CD4-positive, alpha-beta T cell treated with Interleukin-1 beta for 1 hour (primary cell): Measurements from ENCODE around the gene PHLPP1.
"Not testable (repeated sequence)": the region's sequence is repeated elsewhere in the genome, so short reads cannot be mapped to it uniquely, and the experiment has no call there.

ENCODE experiments used
- DNase-seq, 2 donors: peaks; one replicate each; pipeline ENCODE4 v3.0.0-alpha.2; 2020 to 2022

The PHLPP1 gene

GRCh38 chr18:62900132-62900883, 185.0 kb downstream of the PHLPP1 start:
- no peak for DNase-seq

- no peak for DNase-seq
Observed at GRCh38 chr18:62902776-62903175, 187.4 kb downstream of the PHLPP1 start.

- no peak for DNase-seq
Observed at GRCh38 chr18:62904396-62905285, 189.3 kb downstream of the PHLPP1 start.

DNA sequence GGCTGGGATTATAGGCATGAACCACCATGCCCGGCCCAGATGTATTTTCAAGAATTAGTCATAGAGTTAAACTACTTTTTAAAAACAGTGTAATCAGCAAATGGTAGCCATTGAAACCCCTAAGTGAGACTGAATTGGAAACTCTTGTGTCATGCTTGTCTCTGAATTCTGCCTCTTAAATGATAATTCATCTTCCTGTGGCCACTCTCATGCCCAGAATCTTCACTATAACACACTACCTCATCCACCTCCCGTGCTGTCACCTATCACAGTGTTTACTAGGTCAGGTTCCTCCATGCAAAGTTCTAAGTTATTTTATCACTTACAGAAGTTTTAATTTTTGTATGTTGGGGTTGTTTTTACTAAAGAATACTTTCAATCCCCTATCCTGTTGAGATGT, 197.5 kb downstream of the PHLPP1 start:
- no peak for DNase-seq

DNA sequence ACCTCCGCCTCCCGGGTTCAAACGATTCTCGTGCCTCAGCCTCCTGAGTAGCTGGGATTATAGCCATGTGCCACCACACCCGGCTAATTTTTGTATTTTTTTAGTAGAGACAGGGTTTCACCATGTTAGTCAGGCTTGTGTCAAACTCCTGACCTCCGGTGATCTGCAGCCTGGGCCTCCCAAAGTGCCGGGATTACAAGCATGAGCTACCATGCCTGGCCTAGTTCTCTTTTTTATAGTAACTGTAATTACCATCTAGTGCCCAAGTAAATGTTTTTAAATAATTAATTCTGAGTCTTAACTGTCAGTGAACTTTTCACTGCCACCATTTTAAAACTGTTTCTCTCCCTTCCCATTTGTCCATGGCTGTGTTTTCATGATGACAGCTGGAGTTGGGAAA, 198.5 kb downstream of the PHLPP1 start:
- DNase-seq: not testable (repeated sequence)

- no peak for DNase-seq
Observed at GRCh38 chr18:62914871-62915392, 199.6 kb downstream of the PHLPP1 start.

- no peak for DNase-seq
Observed at GRCh38 chr18:62918361-62918760, 203.0 kb downstream of the PHLPP1 start.

- DNase-seq: no peak
Observed at GRCh38 chr18:62919109-62919838, 203.9 kb downstream of the PHLPP1 start.

- DNase-seq: no peak
Observed at GRCh38 chr18:62925031-62925688, 209.8 kb downstream of the PHLPP1 start.

DNA sequence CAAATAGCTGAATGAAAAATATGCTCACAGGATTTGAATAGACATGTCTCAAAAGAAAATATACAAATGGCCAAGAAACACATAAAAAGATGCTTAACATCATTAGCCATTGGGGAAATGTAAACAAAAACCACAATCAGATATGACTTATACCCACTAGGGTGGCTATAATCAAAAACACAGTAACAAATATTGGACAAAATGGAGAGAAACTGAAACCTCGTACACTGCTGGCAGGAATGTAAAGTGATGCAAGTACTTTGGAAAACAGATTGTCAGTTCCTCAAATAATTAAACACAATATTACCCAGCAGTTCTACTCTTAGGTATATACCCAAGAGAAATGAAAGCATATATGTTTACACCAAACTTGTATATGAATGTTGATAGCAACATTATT, 213.0 kb downstream of the PHLPP1 start:
- no peak for DNase-seq

DNA sequence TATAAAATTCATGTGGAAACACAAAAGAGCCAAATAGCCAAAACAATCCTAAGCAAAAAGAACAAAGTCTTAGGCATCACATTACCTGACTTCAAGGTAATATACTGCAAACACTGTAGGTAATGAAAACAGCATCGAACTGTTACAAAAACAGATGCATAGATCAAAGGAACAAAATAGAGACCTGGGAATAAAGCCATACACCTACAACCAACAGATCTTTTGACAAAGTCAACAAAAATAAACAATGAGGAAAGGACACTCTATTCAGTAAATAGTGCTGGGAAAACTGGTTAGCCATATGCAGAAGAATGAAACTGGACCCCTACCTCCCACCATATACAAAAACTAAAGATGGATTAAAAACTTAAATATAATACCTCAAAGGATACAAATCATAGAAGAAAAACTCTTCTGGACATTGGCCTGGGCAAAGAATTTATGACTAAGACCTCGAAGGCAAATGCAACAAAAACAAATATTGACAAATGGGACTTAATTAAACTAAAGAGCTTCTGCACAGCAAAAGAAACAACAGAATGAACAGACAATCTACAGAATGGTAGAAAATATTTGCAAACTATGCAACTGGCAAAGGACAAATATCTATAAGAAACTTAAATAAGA, 218.0 kb downstream of the PHLPP1 start:
- DNase-seq: no peak

DNA sequence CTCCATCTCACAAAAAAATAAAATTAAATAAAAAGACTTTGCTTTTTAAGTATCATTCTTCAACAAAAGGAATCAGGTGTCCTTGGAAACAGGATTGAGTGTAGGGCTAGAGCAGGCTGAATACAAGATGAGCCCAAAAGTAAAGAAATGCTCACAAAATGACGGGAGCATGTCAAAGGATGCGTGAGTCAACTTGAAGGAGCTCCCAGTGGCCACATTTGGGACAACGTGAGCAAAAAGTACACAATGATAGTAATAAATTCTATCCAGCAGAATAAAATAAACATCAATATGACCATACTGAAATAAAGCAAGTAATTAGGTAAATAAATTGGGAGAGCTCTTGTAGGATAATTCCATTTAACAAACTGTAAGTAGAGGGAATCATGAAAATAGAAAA, 220.7 kb downstream of the PHLPP1 start:
- no peak for DNase-seq

GRCh38 chr18:62937065-62937464, 221.7 kb downstream of the PHLPP1 start:
- no peak for DNase-seq

DNA sequence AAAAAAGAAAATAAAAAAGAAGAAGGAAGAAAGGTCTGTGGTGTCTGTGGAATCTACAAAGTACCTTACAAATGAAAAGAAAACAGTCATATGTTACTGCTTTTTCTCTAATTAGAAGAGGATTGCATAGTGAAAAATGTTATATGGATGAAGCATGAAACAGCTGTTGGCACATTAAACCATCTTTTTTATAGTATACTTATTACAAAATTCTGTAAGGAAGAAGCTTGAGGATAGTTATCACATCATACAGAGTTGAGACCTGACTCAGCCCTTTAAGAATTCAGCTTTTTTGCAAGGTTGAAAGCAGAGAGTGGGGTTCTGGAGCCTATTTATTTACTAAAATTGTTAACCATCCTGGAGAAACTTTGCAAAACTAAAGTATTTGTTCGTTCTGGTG, 222.7 kb downstream of the PHLPP1 start:
- DNase-seq: no peak

GRCh38 chr18:62938487-62938886, 223.1 kb downstream of the PHLPP1 start:
- no peak for DNase-seq

DNA sequence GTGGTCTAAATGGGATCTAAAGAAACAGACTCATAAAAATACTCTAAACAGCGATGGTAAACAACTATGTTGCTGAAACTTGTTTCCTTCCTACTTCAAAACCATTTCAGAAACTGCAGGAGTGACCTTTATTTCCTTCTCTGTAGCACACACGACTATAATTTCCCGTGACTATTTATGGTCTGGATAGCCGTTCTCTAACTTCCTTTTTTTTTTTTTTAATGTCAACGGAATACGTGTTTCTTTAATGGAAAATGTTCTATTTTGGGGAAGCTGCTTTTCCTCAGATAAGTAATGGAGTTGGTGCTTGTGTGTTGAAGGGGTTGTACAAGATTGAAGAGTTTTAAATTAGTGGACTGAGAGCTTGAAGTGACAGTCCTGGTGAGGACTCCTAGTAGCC, 224.1 kb downstream of the PHLPP1 start:
- no peak for DNase-seq

DNA sequence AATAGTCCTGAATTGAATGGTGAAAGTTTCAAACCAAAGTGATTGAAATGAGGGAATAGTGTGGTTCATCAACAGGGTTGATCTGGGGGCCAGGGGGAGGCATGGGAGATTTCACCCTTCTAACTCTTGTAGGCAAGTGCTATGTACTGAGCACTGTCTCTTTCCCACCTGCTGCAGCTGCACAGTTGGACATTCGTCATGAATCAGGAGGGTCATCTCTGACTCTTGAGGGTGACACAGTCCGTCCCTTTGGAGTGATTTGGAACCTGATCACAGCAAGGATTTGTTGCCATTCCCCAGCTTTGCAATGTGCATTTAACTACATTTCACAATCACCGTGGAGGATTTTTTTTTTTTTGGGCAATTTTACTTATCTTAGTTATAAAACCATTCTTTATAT, 224.6 kb downstream of the PHLPP1 start:
- no peak for DNase-seq

GRCh38 chr18:62942578-62942977, 227.2 kb downstream of the PHLPP1 start:
- DNase-seq: no peak

DNA sequence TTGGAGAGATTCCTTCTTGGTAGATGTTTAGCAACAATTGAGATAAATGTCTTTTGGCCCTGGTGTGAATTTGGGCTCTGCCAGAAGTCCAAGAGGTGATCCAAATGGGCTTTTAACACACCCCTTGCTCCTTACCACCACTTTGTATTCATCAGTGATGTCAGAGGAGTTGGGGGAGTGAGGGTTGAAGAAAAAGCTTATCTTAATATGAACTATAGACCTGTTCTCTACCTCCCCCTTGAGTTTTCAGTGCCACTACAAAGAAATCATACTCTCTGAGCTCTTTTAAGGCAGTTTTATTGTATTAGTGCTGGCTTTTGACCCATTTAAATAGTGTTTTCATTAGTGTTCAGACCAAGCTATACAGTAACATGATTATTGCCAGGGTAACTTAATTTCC, 229.1 kb downstream of the PHLPP1 start:
- no peak for DNase-seq

DNA sequence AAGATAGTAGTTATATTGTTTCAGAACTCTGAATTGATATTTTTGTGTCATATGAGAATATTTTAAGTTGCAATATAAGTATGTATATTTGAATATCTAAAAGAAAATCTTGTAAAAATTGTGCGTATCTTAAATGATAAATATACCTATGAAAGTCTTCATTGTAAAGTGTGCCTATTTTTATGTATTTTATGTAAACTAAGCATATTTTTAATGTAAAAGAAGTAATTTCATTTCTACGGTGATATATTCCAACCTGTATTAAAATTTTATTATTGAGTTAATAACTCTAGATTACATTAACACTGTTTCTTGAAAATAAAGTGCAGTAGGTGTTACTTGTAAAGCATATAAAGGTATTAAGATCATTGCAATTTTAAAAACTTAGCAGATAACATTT, 233.4 kb downstream of the PHLPP1 start:
- no peak for DNase-seq

DNA sequence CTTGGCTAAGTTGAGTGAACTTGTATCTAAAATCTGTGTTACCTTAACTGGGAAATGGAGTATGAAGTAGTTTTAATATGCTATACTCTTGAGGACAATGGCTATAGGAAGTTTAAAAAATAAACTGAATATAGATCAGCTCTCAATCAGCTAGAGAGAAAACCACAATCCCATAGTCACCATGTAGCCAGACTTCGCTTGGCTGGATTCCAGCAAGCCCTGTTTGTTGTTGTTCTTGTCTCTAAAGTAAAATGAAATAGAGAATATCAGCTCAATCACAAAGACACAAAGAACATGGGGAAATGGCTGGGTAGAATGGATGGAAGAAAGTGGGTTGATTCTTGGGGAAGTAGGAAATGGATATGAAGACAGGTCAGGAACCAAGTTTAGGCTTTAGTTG, 234.9 kb downstream of the PHLPP1 start:
- no peak for DNase-seq

- no peak for DNase-seq
Observed at GRCh38 chr18:62952807-62953206, 237.5 kb downstream of the PHLPP1 start.
